Head of caudate nucleus (tissue), 42 donors: ENCODE measurements around the gene FAM89B.

Source experiments
- DNase-seq, 42 donors: peaks; one replicate each; pipeline versions ENCODE4 v3.0.0 to v3.0.0-alpha.2; 2020 to 2021; ENCODE audit warnings: mixed read lengths in 7 of 42
- intact Hi-C: fragments of 100-400 bp; cut with DNase I; formaldehyde crosslinking; loops from one replicate; pipeline ENCODE4 v1.15.0; 2022

The FAM89B gene

DNA sequence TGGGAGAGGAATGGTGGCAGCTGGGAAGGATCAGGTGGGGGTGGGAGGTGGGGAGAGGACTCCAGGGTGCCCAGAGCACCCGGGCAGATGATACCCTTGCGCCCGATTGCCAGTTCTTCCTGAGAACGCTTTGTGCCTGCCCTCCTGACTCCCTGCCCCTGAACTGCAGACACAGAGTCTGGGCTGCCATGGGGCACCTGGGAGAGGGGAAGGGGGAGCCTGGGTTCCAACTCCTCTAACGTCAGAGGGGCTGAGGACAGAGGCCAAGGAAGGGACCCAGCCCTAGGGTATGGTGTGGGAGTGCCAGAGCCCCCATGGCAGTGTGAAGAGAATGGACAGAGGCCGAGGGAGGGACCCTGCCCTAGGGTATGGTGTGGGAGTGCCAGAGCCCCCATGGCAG, 24.2 kb downstream of the FAM89B start:
- intact Hi-C loops, result no loop called here
- DNase-seq, result no peak

DNA sequence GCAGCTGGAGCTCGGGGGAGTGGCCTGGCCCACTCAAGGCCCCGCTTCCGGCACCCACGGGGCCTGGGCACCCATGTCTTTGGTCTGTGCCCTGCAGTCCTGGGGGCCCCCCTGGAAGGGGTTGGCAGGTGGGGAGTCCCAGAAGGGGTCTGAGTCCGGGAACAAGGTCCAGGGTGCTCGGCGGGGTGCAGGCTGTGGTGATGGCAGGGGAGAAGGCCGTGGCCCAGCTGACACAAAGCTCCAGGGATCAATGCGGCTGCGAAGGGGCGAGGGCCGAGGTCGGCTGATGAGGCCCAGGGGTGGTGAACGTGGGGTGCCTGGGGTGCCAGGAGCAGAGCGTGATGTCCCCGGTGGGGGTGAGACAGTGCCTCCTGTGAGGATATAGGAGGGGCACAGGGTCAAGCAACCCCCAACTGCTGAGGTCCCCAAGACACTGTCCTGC, 25.9 kb downstream of the FAM89B start:
- intact Hi-C loops, result no loop called here
- no peak for DNase-seq

GRCh38 chr11:65599216-65599954, 27.0 kb downstream of the FAM89B start:
- DNase-seq, result no peak
- intact Hi-C loops, result no loop called here

- intact Hi-C loops, result no loop called here
- DNase-seq, result no peak
Measured at GRCh38 chr11:65599955-65600246, 27.6 kb downstream of the FAM89B start.

DNA sequence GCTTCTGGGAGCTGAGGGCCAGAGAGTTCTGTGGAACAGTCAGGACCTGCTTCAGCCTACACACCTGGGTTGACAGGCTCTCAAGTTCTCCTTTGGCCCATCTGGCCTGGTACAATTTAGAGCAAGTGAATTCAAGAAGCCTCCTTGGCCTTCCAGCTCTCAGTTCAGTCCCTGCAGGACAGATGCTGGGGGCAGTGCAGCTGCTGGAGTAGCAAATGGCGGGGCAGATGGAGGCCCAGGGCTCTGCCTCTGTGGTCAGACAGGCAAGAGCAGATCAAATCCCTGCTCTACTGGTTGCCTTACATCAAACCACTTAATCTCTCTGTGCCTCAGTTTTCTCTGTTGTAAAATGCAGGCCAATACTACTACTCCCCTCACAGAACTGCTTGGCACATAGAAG, 31.9 kb downstream of the FAM89B start:
- intact Hi-C loops, result no loop called here
- no peak for DNase-seq

GRCh38 chr11:65606876-65607613, 34.7 kb downstream of the FAM89B start:
- peak; percentile 90 to 99 (median 97) for DNase-seq
- intact Hi-C loops, result no loop called here

DNA sequence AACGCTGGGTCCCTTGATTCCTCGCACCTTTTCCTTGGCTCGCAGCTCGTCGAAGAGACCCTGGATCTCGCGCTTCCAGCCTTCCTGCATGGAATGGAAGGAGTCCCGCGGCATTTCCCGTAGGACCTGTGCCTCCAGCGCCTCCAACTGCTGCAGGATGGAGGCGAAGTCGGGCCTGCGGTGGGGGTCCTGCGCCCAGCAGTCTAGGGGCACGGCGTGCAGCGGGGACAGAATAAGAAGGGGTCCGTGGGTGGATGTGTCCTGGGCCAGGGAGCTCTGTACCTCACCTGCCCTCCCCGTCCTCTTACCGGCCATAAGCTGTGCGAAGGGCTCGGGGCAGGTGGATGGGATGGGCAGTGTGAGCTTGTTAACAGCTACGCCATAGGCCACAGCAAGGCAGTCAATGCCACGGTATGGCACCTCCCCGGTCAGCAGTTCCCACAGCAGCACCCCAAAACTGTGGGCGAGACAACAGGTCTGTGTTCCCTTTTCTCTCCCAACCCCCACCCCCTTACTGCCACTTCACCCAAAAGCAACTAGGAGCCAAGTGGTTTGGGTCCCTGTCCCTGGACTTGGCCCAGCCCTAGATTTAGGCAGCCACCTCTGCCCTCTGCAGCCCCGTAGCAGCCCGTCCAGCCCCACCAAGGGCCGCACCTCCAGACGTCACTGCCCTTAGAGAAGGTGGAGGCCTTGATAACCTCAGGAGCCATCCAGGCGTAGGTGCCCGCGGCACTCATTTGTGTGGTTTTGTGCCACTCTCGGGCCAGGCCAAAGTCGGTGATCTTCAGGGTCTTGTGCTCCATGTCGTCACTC, 35.5 kb downstream of the FAM89B start:
- no peak for DNase-seq
- intact Hi-C loops, result no loop called here

GRCh38 chr11:65609229-65609628, 36.9 kb downstream of the FAM89B start:
- intact Hi-C loops, result no loop called here
- no peak for DNase-seq

DNA sequence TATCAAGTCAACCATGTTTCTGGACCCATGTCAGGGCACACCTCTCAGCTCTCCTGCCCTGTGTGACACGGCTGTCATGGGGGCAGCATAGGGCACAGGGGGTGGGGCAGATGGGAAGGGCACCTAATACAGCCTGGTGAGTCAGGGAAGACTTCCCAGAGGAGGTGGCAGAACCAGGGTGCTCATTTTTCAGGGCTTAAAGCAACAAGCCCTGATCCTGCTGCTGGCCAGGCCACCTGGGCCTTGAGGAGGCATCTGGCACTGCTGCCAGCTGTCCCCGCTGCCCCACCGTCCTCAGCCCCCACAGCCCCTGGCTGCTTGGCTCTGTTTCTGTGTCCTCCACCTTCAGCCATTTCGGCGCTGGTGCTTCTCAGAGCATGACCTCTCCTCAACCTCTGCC, 37.3 kb downstream of the FAM89B start:
- no peak for DNase-seq
- intact Hi-C loops, result no loop called here

DNA sequence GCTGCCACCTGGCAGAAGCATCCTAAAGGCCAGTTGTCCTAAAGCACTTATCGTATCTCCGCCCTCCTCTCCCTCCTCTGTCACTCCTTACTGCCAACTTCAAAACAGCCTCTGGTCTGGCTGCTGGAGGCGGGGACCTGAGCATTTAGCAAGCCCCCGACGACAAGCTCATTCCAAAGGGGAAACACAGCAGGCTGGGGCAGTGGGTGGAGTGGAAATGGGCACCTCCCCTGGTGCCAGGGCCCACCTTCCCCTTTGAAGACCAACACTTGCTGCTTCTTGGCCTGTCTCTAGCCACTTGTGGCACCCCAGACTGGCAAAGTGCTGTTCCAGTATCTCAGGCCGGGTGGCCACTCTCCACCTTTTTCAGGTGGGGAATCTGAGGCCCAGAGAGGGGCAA, 38.1 kb downstream of the FAM89B start:
- intact Hi-C loops, result no loop called here
- peak in 2 of 42 donors; percentile 39 to 50 for DNase-seq

- peak; percentile 68 to 94 (median 85) for DNase-seq
- intact Hi-C loops, result no loop called here
Measured at GRCh38 chr11:65611028-65611757, 38.9 kb downstream of the FAM89B start.

DNA sequence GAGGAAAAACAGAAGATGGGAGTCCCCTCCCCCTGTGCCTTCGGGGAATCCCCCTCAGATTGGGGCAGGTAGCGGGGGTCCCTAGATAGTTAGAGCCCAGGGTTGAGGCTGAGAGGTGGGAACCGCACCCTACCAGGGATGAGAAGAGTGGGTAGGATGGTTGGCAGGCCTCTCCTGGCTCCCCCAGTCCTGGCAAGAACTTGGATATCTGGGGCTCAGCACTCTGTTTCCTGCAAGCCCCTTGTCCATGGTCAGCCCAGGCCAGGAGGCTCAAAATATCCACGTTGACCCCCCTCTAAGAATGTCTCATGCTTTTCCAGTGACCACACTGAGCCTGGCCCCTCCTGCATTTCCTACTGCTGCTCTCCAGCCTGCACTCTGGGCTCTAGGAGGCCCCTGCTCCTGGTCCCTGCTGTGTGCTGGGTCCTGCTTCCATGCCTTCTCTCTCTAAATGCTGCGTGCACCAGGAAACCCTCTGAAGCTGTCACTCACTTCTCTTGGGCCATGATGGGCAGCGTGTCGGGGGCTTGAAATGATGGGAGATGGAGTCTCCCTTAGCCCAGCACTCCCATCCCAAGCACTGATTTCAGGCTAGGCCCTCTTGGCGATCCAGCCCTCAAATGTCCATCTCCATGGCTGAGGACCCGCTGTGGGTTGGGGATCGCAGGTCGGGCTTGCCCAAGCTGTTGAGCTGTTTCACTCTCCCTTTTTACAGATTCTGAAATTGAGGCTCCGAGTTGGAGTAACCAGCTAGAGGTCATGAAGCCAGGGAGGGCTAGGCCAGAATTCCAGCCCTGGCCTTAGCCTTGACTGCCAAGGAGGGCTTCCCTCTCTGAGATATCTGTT, 39.6 kb downstream of the FAM89B start:
- DNase-seq, result peak in 2 of 42 donors; percentile 19 to 44

DNA sequence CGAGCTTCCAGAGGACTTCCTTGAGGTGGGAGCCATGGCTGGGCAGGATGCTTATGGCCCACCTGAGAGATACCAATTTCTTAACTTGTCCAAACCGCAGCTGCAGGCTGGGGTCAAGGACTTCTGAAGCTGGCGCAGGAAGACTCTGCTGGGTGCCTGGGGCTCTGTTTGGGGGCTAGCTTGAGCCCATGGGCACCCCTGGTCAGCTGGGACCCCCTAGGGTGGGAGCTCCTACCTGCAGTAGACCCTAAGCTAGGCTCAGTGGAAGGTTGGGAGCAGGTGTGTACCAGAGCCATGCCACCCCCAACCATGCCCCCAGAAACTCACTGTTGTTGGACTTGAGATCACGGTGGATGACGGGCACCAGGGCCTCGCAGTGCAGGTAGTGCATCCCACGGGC, 40.4 kb downstream of the FAM89B start:
- no peak for DNase-seq
- intact Hi-C loops, result no loop called here

More for the DNA sequence above, 39.6 kb downstream of the FAM89B start:
- intact Hi-C loops, result no loop called here

- peak in 7 of 42 donors; percentile 19 to 44 (median 26) for DNase-seq
- intact Hi-C loops, result no loop called here
Measured at GRCh38 chr11:65613091-65613928, 41.0 kb downstream of the FAM89B start.

DNA sequence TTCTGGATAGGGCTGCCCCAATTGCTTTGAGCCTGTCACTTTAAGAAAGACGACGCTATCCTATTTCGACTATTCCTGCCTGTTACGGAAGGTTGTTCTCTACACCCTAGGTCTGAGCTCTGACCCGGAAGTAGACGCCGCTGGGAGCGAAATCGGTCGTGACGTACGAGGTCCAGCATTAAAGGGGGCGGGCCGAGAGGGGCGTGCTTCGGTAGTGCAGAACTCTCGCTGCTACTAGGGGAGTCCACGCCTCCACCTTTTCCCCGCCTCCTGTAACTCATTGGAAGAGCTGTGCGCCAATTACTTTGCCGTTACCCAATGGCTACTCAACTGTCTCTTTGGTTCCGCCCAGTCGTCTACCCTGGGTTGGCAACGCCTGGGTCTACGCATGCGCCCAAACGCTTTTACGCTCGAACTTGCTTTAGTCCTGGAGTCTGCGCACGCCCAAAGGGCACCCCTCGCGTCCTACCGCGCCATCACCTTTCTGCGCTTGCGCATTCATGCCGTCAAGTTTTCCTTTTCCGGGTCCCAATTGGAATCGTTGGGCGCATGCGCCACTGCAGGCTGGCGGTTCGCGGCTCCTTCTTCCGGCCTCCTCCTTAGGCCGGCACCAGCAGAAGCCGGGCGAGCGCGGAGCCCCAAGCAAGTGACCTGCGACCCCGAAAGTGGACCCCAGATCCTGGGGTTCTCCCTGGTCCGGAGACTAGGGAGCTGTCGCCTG, 43.1 kb downstream of the FAM89B start, which contains the start of gene PCNX3:
Gene PCNX3, plus strand, starts transcription at position 548 of the 721 bp plus-strand sequence. CDS start 536 bp downstream, outside the sequence.
- intact Hi-C loops, result loop anchor here (2.0 to 5.0 kb wide), 2 partner anchors 37 to 45 kb away; partner anchors contain the start of gene ZNRD2
- peak; percentile 99 to 100 (median 100) for DNase-seq

- intact Hi-C loops, result loop anchor here (2.0 to 5.0 kb wide), 2 partner anchors 36 to 45 kb away; partner anchors contain the start of gene ZNRD2
- peak in 2 of 42 donors; percentile 9 to 18 for DNase-seq
Measured at GRCh38 chr11:65615950-65616574, 43.7 kb downstream of the FAM89B start.
